Endothelial cell of umbilical vein (primary cell): ENCODE measurements around the gene WDR5. TPM values are rescaled to one million over a fixed set of nuclear protein-coding genes. Genes with fewer than 3 reads are reported as not detected.

Experiments used
- BruUV-seq: library from RNA; stranded (reverse); fragments of 400-500 nt; replicated peaks from 2 replicates; lab custom pipeline; 2021; lab: Mats Ljungman, UMichigan
- CTCF ChIA-PET: fragments of 300-600, 350-600 bp; sonication (Branson Sonifier 250); formaldehyde crosslinking; loops from one replicate; lab custom pipeline; 2021; ENCODE audit warnings: antibody characterized with exemption, inconsistent platforms; lab: Charles Lee
- POLR2A ChIA-PET: fragments of 300-600, 350-600 bp; sonication (Branson Sonifier 250); formaldehyde crosslinking; loops from one replicate; lab custom pipeline; 2021; ENCODE audit warnings: antibody characterized with exemption, inconsistent platforms; lab: Charles Lee
- DNase-seq: peaks from one replicate; pipeline ENCODE4 v3.0.0-alpha.2; 2011; ENCODE audit warnings: low read depth, low spot score
- FAIRE-seq: peaks from 2 replicates; lab custom pipeline; 2011; peaks lifted over from hg19 to GRCh38; lab: Jason Lieb, UNC
- H2AFZ ChIP-seq: 2 replicates; pipeline ENCODE4 v1.6.0; 2012; ENCODE audit warnings: low read depth, low read length, control low read depth, inconsistent platforms
- H3K27ac ChIP-seq: 2 replicates; pipeline ENCODE4 v1.5.1; 2011; ENCODE audit warnings: low read depth, mild to moderate bottlenecking, control low read depth, low read length, moderate library complexity; ENCODE audit not compliant: insufficient read depth
- H3K27me3 ChIP-seq, 2 experiments: 2 replicates each; pipeline versions ENCODE4 v1.6.0 to v1.6.1; 2011; ENCODE audit warnings: low read length in 2 of 2, mixed read lengths in 1 of 2; ENCODE audit not compliant: control insufficient read depth in 2 of 2, insufficient read depth in 2 of 2
- H3K36me3 ChIP-seq, 2 experiments: 2 replicates in 1 of 2; 3 replicates in 1 of 2; pipeline ENCODE4 v1.5.1; 2011; ENCODE audit warnings: low read length in 2 of 2, mild to moderate bottlenecking in 1 of 2, moderate library complexity in 1 of 2; ENCODE audit not compliant: control insufficient read depth in 2 of 2, insufficient read depth in 2 of 2; ENCODE audit errors: extremely low read depth in 1 of 2
- H3K4me1 ChIP-seq: 3 replicates; pipeline ENCODE4 v1.5.1; 2011; ENCODE audit warnings: mild to moderate bottlenecking, low read length; ENCODE audit not compliant: control insufficient read depth, insufficient read depth; ENCODE audit errors: extremely low read depth
- H3K4me2 ChIP-seq: 2 replicates; pipeline ENCODE4 v1.6.1; 2011; ENCODE audit warnings: low read length, control low read depth, mixed read lengths; ENCODE audit not compliant: insufficient read depth
- H3K4me3 ChIP-seq, 3 experiments: fragments of 200-600 bp in 1 of 3; sonication (generic), shearing (Covaris generic) in 1 of 3; replicated peaks in 1 of 3; 2 replicates each; pipeline ENCODE4 v1.5.1; 2011 to 2016; ENCODE audit warnings: control low read depth in 3 of 3, low read length in 3 of 3, mild to moderate bottlenecking in 2 of 3, inconsistent platforms in 1 of 3, low read depth in 1 of 3, moderate library complexity in 1 of 3; ENCODE audit not compliant: insufficient read depth in 1 of 3
- H3K79me2 ChIP-seq: 2 replicates; pipeline ENCODE4 v1.6.0; 2012; ENCODE audit warnings: low read length, inconsistent platforms; ENCODE audit not compliant: control insufficient read depth, insufficient read depth
- H3K9ac ChIP-seq: replicated peaks from 2 replicates; pipeline ENCODE3; 2011; ENCODE audit warnings: low read length, control low read depth; ENCODE audit not compliant: insufficient read depth; ENCODE audit errors: extremely low read depth
- H3K9me1 ChIP-seq: replicated peaks from 3 replicates; pipeline ENCODE4 v1.6.0; 2011; ENCODE audit warnings: mild to moderate bottlenecking, low read length; ENCODE audit not compliant: control insufficient read depth, insufficient read depth; ENCODE audit errors: extremely low read depth
- H3K9me3 ChIP-seq: replicated peaks from 2 replicates; pipeline ENCODE4 v1.5.1; 2012; ENCODE audit warnings: low read length, inconsistent platforms; ENCODE audit not compliant: control insufficient read depth, insufficient read depth
- H4K20me1 ChIP-seq: replicated peaks from 2 replicates; pipeline ENCODE3; 2011; ENCODE audit warnings: mild to moderate bottlenecking, low read length; ENCODE audit not compliant: control insufficient read depth, insufficient read depth; ENCODE audit errors: extremely low read depth
- EZH2 ChIP-seq: IDR thresholded peaks from 2 replicates; pipeline ENCODE4 v1.6.1; 2012; ENCODE audit warnings: borderline replicate concordance, low read depth, mild to moderate bottlenecking, moderate library complexity, low read length, inconsistent platforms; ENCODE audit not compliant: severe bottlenecking
- FOS ChIP-seq: IDR thresholded peaks from 2 replicates; pipeline ENCODE4 v1.6.1; 2011; ENCODE audit warnings: mild to moderate bottlenecking, low read length, moderate library complexity, borderline replicate concordance; ENCODE audit not compliant: insufficient read depth
- JUN ChIP-seq: IDR thresholded peaks from 2 replicates; pipeline ENCODE4 v1.6.1; 2011; ENCODE audit warnings: borderline replicate concordance, low read depth; ENCODE audit not compliant: insufficient read length, insufficient read depth
- MYC ChIP-seq: IDR thresholded peaks from one replicate; pipeline ENCODE4 v1.6.1; 2011; ENCODE audit warnings: mild to moderate bottlenecking, low read depth, low read length
- POLR2A ChIP-seq: IDR thresholded peaks from 2 replicates; pipeline ENCODE4 v1.6.1; 2012; ENCODE audit warnings: low read depth, mild to moderate bottlenecking, control low read depth, low read length
- POLR2AphosphoS5 ChIP-seq: IDR thresholded peaks from 2 replicates; pipeline ENCODE4 v1.6.1; 2012; ENCODE audit warnings: low read depth, mild to moderate bottlenecking, control low read depth, low read length, moderate library complexity; ENCODE audit not compliant: insufficient read depth
- dilution Hi-C: fragments of 300-500 bp; cut with MboI; formaldehyde crosslinking; loops from one replicate; pipeline ENCODE4 v1.15.0; 2019; ENCODE audit warnings: low sequenced_read_pairs; ENCODE audit not compliant: extremely low pct_ligation_motif_present
- intact Hi-C: fragments of 100-400 bp; cut with micrococcal nuclease; formaldehyde crosslinking; loops from one replicate; pipeline ENCODE4 v1.10.0; 2022
- polyA plus RNA-seq, 4 experiments: library from polyadenylated mRNA; depleted of rRNA in 3 of 4; stranded (reverse) in 3 of 4; unstranded in 1 of 4; fragments of >200 nt; gene quantifications; 2 replicates each; pipeline versions ENCODE4 v1.2.1 to v1.2.3, GENCODE V29; 2011 to 2012; ENCODE audit warnings: missing spikeins in 1 of 4
- total RNA-seq: library from RNA; stranded (reverse); gene quantifications from 2 replicates; pipeline ENCODE4 v1.2.3, GENCODE V29; 2021

WDR5 gene
- total and polyA plus RNA-seq, 2 donors (not counting 3 experiments of a cell fraction or from before 2014, with no cell fraction given) = 32.1 to 42.5 TPM

- Histone ChIP-seq H3K27me3 (peaks cover 0 to 11% of the 10 kb centered on the region in 2 experiments), H3K9me3 (no peaks in the 10 kb centered on the region), H4K20me1 (no peaks in the 10 kb centered on the region), H3K79me2 (no peaks in the 10 kb centered on the region), H3K27ac (no peak overlapping the region), H3K9ac (no peak overlapping the region), H3K9me1 (no peaks in the 10 kb centered on the region), H3K4me3 (no peak overlapping the region), H3K36me3 (no peaks in the 10 kb centered on the region), H3K4me2 (no peak overlapping the region), H2AFZ (no peak overlapping the region), H3K4me1 (peaks cover 8% of the 10 kb centered on the region)
- dilution Hi-C loops (no loop called here), intact Hi-C loops (no loop called here)
- FAIRE-seq (no peak), DNase-seq (peak; percentile 23)
- ChIA-PET POLR2A (no interaction called here), CTCF (interaction anchor here (0.6 kb wide), 1 partner anchor 112 kb away, joined by 3 read pairs; no protein-coding TSS in a partner anchor)
- no TSS peak for BruUV-seq
- TF ChIP-seq JUN = peak; percentile 28
- no peak for TF ChIP-seq EZH2
- no peak for TF ChIP-seq MYC
Observed at GRCh38 chr9:134205672-134206310, 69.9 kb downstream of the WDR5 start.

GRCh38 chr9:134206311-134207300 lies 70.7 kb downstream of the WDR5 start:
- Histone ChIP-seq H3K36me3 (no peaks in the 10 kb centered on the region), H4K20me1 (no peaks in the 10 kb centered on the region), H3K79me2 (no peaks in the 10 kb centered on the region), H3K27me3 (peaks cover 0 to 4% of the 10 kb centered on the region in 2 experiments), H3K4me2 (no peak overlapping the region), H3K27ac (no peak overlapping the region), H3K9me3 (no peaks in the 10 kb centered on the region), H3K9ac (no peak overlapping the region), H3K9me1 (no peaks in the 10 kb centered on the region), H3K4me3 (no peak overlapping the region), H2AFZ (no peak overlapping the region), H3K4me1 (peaks cover 8% of the 10 kb centered on the region)
- no TSS peak for BruUV-seq
- ChIA-PET POLR2A (no interaction called here), CTCF (interaction anchor here (0.6 to 0.7 kb wide), 2 partner anchors 11 to 112 kb away, joined by 3 read pairs; no protein-coding TSS in a partner anchor)
- dilution Hi-C loops (no loop called here), intact Hi-C loops (no loop called here)
- no peak for FAIRE-seq
- TF ChIP-seq JUN (no peak), POLR2AphosphoS5 (no peak), POLR2A (no peak), MYC (no peak), FOS (no peak)
- no peak for DNase-seq
